T-helper 9 cell (primary cell): ENCODE measurements around the gene SH3PXD2A.
"Not testable (repeated sequence)": the region's sequence is repeated elsewhere in the genome, so short reads cannot be mapped to it uniquely, and the experiment has no call there.

Experiments used
- DNase-seq: peaks from one replicate; pipeline ENCODE4 v3.0.0-alpha.2; 2020

SH3PXD2A gene

DNA sequence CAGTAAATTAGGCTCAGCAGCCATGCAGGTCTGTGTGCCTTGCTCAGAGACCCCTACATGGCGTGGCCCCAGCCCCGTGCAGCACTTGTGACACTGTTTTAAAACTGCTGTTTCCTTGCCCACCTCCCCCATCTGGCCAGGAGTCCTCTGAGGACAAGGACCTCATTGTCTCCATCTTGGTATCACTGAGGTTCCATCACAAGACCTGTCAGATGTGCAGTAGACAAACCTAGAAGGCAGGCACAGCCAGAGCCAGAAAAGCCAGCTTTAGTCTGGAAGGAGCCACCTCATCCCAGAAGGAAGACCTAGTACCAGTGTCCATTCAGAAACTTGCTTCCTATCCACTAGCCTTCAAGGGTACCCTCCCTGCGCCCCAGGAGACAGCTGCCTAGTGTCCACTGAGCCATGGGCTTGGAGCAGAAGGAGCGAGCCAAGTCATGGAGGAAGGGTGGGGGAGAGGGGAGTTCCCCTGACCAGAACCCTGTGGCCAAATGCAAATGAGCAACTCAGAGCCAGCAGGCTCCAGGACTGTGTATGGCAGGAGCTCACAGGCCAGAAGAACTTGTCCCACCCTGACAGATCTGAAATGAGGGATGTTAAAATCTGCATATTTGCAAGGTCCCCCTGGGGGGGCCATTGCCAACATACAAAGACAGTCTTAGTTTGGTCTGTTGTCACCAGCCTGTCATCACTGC, 176.1 kb downstream of the SH3PXD2A start:
- no peak for DNase-seq

DNA sequence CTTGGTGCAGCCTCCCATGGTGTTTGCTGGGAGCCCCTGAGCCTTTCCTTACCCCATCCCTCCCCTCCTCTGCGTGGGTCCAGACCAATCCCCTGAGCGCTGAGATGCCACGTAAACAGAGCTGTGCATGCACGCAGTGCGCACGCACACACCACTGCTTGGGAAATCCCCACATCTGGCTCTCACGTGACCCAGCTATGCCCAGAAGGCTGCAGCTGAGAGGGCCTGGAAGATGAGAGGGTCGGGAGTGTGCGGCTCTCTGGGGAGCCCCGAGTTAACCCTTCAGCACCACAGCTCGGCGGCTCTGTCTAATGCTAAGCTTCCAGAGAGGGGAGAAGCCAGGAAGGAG, 177.2 kb downstream of the SH3PXD2A start:
- DNase-seq: peak; percentile 85

DNA sequence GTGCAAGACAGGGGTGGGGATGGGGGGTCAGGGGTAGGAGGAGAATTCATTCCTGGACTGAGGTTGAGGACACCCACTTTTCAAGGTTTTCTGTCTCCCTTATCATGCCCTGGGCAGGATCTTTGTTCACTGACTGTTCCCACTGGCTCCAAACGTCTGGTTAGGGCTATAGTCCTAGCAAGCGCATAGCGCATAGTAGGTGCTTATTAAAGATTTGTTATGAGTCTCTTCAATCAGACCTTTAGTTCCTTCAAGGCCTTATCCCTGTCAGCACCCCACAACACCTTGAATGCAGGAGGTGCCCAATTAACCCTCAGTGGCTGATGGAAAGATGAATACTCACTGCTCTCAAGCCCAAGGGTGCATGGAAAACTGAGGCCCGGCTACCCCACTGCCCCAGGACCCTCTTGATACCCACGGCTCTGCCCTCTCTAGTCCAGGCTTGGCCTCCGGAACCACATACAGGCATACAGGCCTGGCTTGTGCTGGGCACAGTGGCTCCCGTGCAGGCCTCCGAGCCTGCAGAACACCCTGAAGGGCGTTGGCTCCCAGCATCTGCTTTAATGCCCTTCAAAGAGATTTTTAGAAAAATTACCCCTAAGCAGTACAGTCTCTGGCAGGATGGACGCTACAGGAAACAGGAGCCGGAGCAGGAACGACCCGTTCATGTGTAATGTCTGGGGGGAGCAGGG, 177.7 kb downstream of the SH3PXD2A start:
- no peak for DNase-seq

DNA sequence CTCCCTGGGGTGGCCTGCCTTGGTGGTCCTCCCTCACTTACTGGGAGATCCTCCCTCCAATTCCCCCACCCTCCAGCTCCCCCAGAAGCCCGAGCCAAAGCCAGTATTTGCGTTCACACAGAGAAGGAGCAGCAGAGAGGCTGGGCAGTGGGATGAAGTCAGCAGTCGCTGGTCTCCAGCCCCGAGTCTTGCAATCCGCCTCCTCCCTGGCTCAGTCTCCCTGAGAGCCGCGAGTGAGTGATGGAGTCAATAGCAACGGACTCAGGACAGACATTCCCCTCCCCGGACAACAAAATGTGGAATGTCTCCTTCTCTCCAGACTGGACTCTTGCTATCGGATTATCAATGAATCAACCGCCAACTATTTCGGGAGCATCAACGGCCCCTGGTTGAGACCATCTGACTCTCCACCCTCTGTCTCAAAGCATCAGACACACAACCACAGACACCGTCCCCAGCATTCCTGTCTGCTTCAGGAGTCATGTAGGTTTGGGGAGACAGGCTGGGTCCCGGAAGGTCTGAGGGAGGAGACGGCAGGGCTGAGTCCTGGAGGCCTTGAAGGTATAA, 178.4 kb downstream of the SH3PXD2A start:
- DNase-seq: no peak

DNA sequence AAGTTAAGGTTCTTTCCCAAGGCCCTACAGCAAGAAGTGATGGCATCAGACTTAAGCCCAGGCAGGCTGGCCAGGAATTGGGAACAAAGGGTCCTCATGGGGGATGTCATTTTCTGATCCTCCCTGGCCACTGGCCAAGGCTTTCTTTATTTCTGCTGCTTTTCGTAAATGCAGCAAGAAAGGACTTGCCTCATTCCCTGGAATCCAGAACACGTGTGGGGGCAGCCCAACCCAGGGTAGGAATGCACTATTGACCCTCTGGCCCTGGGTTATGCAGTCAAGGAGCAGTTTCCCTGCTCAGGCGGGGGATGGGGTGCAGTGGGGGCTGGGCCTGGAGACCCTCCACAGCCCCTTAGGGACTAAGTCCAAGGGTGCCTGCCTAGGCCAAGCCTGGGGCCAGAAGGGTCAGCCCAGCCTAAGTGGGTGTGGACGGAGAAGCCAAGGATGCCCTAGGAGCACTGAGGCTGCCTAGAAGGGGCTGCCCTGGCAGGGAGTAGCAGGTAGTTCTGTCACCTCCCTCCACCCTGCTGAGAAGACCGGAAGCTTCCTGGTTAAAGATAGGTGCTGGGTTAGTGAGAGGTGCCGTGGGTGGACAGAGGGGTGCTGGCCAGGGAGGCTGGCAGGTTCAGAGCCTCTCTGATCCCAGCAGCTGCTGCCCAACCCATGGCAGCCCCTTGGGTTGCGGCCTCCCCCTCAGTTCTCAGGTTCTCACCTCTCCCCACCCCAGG, 179.2 kb downstream of the SH3PXD2A start:
- no peak for DNase-seq

DNA sequence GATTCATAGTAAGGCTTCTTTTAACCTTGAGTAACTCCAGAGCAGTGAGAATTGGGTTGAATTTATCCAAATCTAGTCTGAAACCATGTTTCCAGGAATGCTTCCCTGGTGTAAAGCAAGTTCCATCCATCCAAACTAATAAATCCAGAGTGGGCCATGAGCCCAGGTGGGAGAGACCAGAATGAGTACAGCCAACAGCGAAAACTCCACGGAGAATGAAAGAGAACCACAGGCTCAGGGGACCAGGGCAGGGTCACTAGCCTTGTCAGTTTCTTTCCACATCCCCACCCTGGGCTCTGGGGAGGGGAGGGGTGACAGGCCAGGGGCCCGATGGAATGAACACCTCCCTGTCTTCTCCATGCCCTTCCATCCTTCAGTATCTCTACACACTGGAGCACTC, 181.8 kb downstream of the SH3PXD2A start:
- no peak for DNase-seq

DNA sequence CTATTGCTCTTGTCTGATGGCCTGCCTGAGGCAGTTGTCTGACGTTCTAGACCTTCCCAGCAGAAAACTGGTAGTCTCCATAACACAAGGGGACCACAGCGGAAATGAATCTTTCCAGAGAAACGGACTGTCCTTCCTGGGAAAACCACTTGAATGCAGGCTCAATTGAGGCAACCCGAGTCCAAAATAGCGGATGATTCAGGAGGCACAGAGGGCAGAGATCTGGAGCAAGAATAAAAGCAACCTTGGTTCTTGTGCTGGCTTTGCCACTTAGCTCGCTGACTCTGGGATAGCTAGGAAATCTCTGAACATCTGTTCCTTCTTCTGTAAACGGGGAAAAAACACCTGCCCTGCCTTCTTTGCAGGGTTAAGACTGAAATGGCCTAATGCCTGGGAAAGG, 183.0 kb downstream of the SH3PXD2A start:
- DNase-seq: no peak

DNA sequence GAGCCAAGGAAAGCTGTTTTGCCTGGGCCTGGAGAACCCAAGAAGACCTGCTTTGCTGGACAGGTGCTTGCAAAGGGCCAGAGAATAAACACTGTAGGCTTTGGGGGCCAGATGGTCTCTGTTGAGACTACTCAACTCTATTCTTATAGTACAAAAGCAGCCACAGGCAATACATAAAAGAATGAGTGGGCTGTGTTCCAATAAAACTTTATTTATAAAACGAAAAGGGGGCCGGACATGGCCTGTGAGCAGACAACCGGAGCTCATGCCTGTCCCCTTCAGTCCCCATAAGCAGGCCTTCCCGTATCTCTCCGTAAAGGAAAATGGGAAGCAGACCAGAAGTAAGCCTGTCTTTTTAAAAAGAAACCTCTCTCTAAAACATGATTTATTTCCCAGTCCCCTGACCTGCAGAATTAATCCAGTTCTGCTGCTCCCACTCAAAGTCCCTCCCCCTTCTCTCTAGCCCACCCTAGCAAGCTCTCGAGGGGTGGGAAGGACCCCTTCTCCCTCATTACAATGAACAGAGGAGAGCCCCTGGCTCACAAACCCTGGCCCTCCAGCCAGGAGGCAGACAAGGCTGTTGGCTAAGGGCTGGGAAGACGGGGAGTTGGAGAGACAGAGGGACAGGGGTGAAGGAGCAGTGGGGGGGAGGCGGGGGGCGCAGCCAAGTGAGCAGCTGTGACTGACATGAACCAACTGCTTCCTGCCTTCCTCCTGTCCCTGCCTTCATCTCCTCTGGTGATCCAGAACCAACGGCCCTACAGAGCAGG, 184.1 kb downstream of the SH3PXD2A start:
- no peak for DNase-seq

DNA sequence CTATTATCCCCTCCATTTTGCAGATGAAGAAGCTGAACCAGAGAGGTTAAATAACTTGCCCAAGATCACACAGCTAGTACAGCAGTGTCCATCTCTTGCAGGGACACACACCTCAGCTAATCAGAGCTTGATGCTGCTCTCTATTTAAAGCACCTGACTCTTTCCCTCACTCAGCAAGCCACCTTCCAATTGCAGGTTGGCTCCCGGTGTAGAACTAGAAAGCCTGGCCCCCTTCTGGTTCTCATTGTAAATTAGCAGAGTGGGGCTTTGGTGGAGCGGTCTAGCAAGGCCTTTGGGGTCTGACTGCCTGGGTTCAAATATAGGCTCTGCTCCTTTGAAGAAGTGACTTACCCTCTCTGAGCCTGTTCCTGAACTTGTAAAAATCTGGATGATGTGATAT, 185.4 kb downstream of the SH3PXD2A start:
- no peak for DNase-seq

DNA sequence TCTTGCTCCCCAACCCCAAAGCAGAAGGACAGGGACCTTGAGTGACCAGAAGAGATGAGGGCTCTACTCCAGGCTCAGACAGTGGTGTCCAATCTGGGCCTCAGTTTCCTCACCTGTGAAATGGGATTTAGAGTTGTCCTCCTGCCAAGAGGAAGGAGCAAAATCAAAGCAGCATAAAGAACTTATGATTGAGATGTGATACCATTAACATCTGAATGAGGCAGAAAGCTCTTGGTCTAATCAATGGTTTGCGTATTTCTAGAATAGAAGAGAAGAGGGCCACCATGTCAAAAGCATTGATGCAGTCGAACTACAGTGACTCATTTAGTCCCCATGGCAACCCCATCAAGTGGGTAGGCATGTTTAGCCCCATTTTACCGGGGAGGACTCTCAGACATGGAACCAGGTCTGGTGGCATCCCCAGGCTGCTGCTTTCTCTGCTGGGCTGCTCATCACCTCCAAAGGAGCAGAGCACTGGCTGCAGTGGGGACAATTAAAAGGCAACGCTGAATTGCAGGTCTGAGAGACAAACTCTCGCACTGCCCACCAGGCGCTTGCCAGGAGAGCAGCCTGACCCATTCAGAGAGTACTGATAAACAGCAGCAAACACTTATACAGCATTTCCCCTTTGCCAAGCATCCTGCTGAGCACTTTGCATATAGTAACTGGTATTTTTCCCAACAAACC, 186.0 kb downstream of the SH3PXD2A start:
- DNase-seq: no peak

DNA sequence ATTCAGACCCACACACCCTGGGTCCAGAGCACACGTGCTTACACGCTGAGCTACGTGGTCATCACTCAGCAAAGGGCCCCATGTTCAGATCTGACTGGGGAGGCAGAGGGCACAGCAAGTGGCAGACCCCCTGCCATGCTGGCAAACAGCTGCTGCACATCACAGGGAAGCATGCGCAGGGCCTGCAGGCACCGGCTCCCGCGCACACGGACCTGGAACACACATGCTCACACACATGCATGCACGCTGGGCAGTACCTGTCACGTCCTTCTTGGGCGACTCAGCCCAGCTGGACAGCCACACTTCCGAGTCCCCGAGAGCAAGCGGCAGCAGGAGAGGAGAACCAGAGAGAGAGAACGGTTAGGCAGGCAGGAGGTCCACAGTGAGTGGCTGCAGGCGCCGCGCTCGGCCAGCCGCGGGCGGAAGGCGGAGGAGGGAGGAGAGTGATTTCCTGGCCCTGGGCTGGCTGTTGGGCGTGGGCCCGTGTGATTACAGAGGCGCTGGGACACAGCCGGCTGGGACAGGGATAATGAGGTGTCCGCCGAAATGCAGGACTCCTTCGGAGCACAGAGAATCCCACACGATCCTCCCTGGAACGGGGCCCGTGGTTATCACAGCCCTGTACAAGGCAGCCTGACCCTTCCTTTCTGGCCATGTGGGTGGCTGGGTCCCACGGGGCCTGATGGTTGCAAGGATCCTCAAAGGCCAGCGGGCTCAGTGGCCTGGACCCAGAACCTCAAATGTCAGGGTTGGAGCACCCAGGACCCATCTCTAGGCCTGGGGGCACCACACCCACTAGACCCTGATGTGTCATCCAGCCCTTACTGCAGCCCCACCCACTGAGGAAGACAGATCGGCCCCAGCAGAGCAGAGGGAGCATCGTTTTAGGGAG, 186.8 kb downstream of the SH3PXD2A start:
- DNase-seq: no peak

DNA sequence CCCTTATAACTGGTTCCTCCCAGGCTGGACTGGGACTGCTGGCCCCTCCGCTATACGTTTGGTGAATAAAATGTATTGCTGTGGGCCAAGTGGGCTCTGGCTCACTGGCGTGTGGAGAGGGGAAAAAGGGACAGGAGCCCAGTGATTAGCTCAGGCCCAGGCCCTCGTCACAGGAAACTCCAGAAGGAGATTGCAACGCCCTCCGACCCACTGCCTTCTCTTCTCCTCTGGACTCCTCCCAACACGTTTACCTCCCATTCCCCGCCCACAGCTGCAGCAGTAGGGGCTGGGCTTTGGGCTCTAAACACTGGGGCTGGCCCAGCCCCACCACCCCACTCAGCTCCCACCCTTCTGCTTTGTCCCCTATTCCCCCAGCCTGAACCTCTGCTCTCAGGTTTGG, 188.0 kb downstream of the SH3PXD2A start:
- DNase-seq: no peak

DNA sequence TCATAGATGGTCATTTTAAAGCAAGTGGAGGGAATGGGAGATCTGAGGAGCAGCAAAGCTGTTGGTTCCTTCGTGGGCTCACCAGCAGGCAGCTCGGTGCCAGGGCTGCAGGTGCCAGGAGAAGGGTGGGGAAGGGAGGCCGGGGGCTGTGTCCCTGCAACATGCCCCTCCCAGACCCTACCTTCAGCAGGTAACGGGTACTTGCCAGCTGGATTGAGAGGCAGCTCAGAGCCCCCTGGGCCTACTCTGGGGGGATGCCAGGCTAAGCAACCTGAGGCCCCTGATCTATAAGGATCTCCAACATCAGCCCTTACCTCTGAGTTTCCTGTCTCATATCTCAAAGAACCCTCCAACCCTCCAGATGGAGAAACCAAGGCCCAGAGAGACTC, 188.6 kb downstream of the SH3PXD2A start:
- DNase-seq: no peak

DNA sequence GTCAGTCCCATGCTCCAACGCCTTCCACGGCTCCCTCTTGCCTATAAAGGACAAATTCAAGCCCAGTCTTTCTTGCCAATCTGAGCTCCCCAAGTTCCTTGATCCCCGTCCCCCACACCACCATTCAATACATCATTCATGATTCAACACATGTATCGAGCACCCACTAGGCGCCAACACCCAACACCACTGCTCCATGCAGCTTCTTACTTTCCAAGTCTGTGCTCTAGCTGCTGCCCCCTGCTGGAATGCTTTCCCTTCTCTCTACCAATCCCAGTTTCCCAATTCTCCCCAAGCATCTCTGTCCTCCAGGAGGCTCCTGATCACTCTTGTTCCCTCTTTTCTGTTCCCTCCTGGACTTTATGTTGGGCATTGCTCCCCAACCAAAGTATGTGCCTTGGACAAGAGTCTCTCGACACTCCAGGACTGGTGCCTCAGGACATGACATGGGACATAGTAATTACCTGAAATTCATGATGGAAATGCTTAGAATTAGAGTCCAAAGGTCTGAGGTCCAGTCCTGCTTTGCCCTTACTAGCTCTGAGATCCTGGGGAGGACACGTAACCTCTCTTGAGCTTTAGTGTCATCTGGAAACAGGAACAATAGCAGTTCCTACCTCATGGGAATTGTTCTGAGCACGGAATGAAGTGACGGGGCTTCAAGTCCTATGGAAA, 189.2 kb downstream of the SH3PXD2A start:
- no peak for DNase-seq

DNA sequence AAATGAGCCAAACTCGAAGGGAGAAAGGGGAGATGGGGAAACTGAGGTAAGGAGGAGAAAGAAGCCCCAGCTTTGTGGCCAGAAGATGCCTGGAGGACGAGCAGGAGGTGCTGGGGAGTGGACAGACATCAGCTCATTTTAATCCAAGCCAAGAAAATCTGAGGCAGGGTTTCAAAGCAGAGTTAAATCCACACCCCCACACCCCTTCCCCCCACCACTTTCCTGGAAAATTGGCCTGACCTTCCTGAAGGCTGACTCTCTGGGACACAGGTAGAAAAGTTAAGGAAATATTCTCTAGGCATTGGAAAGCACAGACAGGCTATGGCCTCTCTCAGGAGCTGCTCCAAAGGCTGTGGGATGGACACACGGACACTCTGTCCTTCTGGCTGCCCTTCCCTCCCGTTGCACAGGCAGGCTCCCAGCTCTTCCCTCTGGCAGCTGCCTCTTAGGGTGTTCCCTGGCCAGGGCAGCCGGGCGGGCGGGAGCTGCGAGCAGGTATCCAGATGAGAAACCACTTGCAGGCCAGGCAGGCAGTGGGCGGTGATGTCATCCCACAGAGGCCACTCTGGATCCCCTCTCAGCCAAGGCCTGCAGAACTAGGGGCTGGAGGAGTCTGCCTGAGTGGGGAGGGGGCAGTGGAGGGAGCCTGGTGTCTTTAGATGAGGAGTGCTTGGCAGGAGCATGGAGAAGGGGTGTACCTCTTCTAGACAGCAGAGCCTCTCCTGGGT, 190.1 kb downstream of the SH3PXD2A start:
- no peak for DNase-seq

DNA sequence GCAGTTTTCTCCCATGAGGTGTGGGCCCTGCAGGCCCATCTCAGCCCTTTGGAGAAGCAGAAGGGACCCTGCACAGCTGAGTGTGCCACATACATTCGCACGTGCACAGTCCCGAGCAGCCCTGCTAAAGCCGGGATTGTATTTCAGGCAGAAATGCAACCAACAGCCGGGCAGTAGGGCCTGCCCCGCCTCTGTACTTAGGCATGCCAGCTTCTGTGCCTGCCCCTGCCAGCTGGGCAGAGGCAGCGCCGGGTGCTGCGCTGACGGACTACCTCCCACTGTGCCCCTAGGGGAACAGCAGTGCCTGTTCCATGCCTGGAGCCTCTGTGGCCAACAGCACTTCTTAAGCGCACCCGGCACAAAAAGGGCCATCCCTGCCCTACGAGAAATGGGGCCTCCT, 191.6 kb downstream of the SH3PXD2A start:
- DNase-seq: no peak

DNA sequence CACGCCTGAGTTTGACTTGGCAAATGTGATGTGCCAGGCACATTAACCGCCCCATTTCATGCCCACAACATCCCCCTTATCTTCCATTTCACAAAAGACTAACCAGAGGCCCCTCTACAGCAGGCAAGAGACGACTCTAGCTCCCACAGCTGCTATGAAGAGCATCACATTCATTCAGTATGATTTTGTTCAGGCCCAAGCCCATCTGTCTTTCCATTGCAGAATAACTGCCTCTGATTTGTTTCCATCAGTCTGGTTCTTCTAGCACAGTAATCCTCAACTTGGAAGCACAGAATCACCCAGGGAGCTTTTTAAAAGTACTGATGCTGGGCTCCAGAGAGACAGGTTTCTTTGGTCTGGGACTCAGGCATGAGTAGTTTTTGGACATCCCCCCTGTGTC, 192.1 kb downstream of the SH3PXD2A start:
- DNase-seq: no peak

DNA sequence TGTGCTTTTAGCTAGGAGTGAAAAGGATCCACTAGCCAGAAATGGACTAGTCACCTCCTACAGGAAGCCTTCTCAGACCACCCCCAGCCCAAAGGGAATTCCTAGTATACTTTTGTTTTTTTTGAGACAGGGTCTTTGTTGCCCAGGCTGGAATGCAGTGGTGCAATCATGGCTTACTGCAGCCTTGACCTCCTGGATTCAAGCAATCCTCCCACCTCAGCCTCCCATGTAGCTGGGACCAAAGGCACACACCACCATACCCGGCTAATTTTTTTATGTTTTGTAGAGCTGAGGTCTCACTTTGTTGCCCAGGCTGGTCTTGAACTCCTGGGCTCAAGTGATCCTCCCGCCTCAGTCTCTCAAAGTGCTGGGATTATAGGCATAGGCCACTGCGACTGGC, 192.7 kb downstream of the SH3PXD2A start:
- DNase-seq: not testable (repeated sequence)

DNA sequence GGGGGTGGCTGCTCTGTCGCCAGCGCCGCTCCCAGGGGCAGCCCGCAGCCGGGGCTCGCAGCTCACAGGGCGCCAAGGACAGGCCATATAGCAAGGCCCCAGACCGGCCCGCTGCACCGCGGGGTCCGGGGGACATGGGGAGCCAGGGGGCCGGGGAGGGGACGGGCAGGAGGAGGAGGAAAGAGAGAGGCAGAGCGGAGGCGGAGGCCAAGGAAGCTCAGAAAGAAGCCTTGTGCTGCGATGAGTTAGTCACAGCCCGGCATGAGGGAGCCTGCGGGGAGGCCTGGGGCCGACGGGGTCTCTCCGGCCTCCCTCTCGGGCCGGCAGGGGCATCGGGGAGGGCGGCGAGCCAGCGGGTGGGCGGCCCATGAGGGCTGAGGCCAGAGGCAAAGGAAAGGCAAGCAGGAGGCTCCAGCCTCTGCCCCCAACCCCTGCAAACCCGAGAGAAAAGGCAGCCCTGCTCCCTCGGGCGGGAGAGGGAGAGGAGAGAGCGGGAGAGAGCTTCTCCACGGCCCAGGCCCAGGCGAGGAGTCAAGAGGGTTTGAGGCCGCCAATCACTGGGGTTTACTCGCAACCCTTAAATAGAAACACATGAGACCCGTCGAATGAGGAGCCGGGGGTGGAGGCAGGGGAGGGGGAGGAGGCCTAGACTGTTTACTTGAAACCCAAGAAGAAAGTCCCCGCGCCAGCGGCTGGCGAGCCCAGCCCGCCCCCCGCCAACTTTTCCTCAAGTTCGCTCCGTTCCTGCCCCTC, 194.0 kb downstream of the SH3PXD2A start:
- DNase-seq: peak; percentile 34
